Right atrium auricular region (tissue), 2 donors: ENCODE measurements around the gene DNAH11. TPM values are rescaled to one million over a fixed set of nuclear protein-coding genes. Genes with fewer than 3 reads are reported as not detected.
"Not testable (repeated sequence)": the region's sequence is repeated elsewhere in the genome, so short reads cannot be mapped to it uniquely, and the experiment has no call there.

Experiments
- DNase-seq: peaks from one replicate; pipeline ENCODE4 v3.0.0-alpha.2; 2019; ENCODE audit warnings: low spot score
- H3K27ac ChIP-seq, 2 donors: fragments of 200-600 bp; sonication (generic); 1 replicate in 1 of 2; 2 replicates in 1 of 2; pipeline ENCODE4 v1.5.1; 2016 to 2019
- H3K27me3 ChIP-seq, 2 donors: fragments of 200-600 bp; sonication (generic); one replicate each; pipeline versions ENCODE4 v1.5.1 to v1.6.0; 2017 to 2019
- H3K36me3 ChIP-seq: fragments of 200-600 bp; sonication (generic); one replicate; pipeline ENCODE4 v1.5.1; 2016
- H3K4me1 ChIP-seq, 2 donors: fragments of 200-600 bp; sonication (generic); one replicate each; pipeline versions ENCODE4 v1.5.1 to v1.6.0; 2017 to 2019
- H3K4me3 ChIP-seq, 2 donors: fragments of 200-600 bp; sonication (generic); 1 replicate in 1 of 2; 2 replicates in 1 of 2; pipeline ENCODE4 v1.5.1; 2017 to 2019; ENCODE audit warnings: mild to moderate bottlenecking in 1 of 2, moderate library complexity in 1 of 2
- H3K9me3 ChIP-seq, 2 donors: fragments of 200-600 bp; sonication (generic); one replicate each; pipeline ENCODE4 v1.5.1; 2019
- total RNA-seq, 2 donors: library from RNA; depleted of rRNA; stranded (reverse); fragments of >200 nt; gene quantifications; one replicate each; pipeline ENCODE4 v1.1.0, GENCODE V29; 2016
- TF ChIP-seq, protein P1 (sequence below), 2 donors: fragments of 200-600 bp; sonication (generic); IDR thresholded peaks; one replicate each; pipeline ENCODE4 v1.5.1; 2019; ENCODE audit warnings: antibody characterized with exemption in 2 of 2

Gene DNAH11
- total RNA-seq, 2 donors from 2014 or later: 2.8 to 3.5 TPM

DNA sequence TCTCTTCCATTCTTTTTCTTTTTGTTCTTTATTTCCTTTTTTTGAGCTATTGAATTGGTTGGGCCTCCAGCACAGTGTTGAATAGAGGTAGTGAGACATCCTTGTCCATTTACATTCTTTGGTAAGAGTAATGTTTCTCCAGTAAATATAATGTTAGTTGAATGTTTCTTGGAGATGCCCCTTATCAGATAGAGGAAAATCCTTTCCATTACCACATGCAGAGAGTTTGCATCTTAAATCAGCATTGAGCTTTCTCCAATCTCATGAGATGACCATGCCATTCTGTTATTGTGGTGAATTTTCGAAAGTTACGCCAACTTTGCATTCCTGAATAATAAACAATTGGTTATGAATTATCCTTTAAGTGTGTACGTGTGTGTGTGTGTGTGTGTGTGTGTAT is 127.7 kb downstream of the DNAH11 start:
- TF ChIP-seq, protein P1, sequence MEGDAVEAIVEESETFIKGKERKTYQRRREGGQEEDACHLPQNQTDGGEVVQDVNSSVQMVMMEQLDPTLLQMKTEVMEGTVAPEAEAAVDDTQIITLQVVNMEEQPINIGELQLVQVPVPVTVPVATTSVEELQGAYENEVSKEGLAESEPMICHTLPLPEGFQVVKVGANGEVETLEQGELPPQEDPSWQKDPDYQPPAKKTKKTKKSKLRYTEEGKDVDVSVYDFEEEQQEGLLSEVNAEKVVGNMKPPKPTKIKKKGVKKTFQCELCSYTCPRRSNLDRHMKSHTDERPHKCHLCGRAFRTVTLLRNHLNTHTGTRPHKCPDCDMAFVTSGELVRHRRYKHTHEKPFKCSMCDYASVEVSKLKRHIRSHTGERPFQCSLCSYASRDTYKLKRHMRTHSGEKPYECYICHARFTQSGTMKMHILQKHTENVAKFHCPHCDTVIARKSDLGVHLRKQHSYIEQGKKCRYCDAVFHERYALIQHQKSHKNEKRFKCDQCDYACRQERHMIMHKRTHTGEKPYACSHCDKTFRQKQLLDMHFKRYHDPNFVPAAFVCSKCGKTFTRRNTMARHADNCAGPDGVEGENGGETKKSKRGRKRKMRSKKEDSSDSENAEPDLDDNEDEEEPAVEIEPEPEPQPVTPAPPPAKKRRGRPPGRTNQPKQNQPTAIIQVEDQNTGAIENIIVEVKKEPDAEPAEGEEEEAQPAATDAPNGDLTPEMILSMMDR (IDR thresholded peaks at IDR 0.05): no peak
- H3K4me3 ChIP-seq: no peak overlapping the region
- no peaks in the 10 kb centered on the region for H3K36me3 ChIP-seq
- no peaks in the 10 kb centered on the region for H3K4me1 ChIP-seq
- no peaks in the 10 kb centered on the region for H3K9me3 ChIP-seq
- no peak for DNase-seq
- H3K27me3 ChIP-seq: no peaks in the 10 kb centered on the region
- no peak overlapping the region for H3K27ac ChIP-seq

DNA sequence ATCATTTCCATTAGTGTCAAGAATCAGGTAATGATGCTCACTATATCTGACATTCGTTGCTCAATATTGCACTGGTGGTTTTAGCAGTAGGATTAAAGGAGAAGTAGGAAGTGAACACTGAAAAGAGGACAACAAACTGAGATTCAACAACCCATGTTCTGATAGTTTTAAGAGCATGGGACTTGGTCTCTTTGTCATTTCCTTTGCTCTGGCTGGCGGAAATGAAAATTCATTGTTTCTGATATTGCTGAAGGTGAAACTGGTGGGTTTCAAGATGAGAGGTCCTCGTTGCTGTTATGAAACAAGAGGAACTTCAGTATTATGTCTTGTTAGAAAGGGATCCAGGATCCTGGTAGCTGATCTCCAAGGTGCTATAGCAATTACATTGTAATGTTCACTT is 129.0 kb downstream of the DNAH11 start:
- Histone ChIP-seq H3K4me1 (no peaks in the 10 kb centered on the region), H3K36me3 (no peaks in the 10 kb centered on the region), H3K27me3 (no peaks in the 10 kb centered on the region), H3K9me3 (no peaks in the 10 kb centered on the region), H3K4me3 (no peak overlapping the region), H3K27ac (no peak overlapping the region)
- no peak for DNase-seq
- TF ChIP-seq, protein P1 (IDR thresholded peaks at IDR 0.05): no peak

DNA sequence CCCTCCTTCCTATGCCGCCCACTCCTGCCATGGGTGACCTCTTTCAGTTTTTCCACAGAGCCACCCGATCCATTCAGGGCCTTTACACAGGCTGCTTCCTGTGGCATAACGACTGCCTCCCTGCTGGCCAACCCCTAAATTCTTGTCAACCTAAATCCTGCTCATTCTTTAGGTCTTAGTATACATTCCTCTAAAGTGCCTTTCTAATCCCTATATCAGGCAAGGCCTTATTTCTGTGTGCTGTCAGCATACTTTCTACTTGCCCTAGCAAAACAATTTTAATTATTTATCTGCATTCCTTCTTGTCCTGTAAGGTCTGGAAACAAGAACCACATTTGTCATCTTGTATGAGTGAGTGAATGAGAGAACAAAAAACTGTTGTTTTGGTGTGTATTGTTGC is 132.4 kb downstream of the DNAH11 start:
- Histone ChIP-seq H3K27me3 (no peaks in the 10 kb centered on the region), H3K4me1 (no peaks in the 10 kb centered on the region), H3K9me3 (peaks cover 0 to 9% of the 10 kb centered on the region in 2 donors), H3K4me3 (no peak overlapping the region), H3K27ac (no peak overlapping the region), H3K36me3 (no peaks in the 10 kb centered on the region)
- DNase-seq: no peak
- TF ChIP-seq, protein P1 (IDR thresholded peaks at IDR 0.05): no peak

DNA sequence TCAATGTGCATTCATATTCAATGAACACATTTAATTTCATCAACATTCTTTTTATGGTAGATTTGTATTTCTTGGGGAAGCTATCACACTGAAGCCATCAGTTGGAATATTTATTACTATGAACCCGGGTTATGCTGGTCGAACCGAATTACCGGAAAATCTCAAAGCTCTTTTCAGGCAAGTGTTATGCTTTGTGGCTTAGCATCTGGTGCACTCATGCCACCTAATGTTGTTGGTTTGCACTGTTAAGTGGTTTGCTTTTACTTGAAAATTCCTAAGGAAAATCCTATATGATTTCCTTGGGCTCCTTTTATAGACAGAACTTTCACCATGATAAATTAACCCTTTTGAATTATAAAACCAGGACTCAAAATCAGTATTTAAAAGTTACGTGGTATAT is 147.9 kb downstream of the DNAH11 start:
- H3K36me3 ChIP-seq: no peaks in the 10 kb centered on the region
- TF ChIP-seq, protein P1 (IDR thresholded peaks at IDR 0.05): peak in 1 of 2 donors; percentile 36
- DNase-seq: no peak
- no peaks in the 10 kb centered on the region for H3K27me3 ChIP-seq
- H3K27ac ChIP-seq: no peak overlapping the region
- H3K4me3 ChIP-seq: no peak overlapping the region
- no peaks in the 10 kb centered on the region for H3K4me1 ChIP-seq
- H3K9me3 ChIP-seq: no peaks in the 10 kb centered on the region

DNA sequence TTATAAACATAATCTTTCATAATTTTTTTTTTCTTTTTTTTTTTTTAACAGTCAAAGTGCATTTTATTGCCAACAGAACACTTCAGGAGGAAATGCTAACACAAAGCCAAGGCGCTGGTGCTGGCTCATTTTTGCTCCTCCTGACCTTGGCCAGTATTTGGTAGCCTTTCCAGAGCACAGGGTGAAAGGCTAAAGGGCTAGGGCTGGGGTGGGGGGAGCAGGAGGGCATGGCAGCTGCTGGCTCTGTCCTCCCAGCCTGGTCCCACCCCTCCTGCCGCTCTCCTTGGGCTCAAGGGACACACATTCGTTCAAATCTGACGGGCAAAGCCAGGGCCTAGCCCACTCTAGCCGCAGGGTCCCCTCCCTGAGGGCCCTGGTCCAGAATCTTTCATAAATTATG is 148.3 kb downstream of the DNAH11 start:
- not testable (repeated sequence) for DNase-seq, H3K27me3 ChIP-seq, H3K36me3 ChIP-seq, H3K4me1 ChIP-seq, H3K4me3 ChIP-seq, H3K27ac ChIP-seq, H3K9me3 ChIP-seq

DNA sequence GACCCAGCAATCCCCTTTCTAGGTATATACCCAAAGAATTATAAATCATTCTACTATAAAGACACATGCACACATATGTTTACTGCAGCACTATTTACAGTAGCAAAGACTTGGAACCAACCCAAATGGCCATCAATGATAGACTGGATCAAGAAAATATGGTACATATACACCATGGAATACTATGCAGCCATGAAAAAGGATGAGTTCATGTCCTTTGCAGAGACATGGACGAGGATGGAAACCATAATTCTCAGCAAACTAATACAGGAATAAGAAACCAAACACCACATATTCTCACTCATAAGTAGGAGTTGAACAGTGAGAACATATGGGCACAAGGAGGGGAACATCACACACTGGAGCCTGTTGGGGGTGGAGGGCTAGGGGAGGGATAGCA is 157.7 kb downstream of the DNAH11 start:
- DNase-seq, H3K9me3 ChIP-seq, H3K27ac ChIP-seq, H3K4me1 ChIP-seq, H3K4me3 ChIP-seq, H3K27me3 ChIP-seq, H3K36me3 ChIP-seq: not testable (repeated sequence)

DNA sequence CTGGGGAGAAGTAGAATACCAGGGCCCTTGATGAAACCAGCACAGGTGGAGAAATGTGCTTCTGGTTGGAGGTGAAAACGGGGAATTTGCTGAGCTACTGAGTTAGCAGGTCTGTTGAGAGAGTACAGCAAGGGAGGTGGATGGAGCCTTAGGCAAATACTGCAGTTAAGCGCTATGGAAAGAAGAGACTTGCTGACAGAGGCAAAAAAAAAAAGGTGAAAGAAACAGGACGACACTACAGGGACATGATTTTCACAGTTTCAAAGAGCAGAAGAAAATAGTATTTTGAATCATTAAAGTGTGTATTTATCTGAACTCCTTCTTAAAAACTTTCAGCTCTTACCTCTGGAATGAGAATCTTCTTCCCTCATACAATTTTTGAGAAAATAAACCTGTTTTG is 159.5 kb downstream of the DNAH11 start:
- TF ChIP-seq, protein P1 (IDR thresholded peaks at IDR 0.05): no peak
- Histone ChIP-seq H3K4me1 (no peaks in the 10 kb centered on the region), H3K36me3 (no peaks in the 10 kb centered on the region), H3K27ac (no peak overlapping the region), H3K27me3 (no peaks in the 10 kb centered on the region), H3K9me3 (peaks cover 0 to 5% of the 10 kb centered on the region in 2 donors), H3K4me3 (no peak overlapping the region)
- no peak for DNase-seq
